Measurements from ENCODE around the gene DHH. TPM values are rescaled to one million over a fixed set of nuclear protein-coding genes. Genes with fewer than 3 reads are reported as not detected.

The DHH gene
- total and polyA plus RNA-seq, 2 donors (not counting 3 experiments of a cell fraction or from before 2014, with no cell fraction given): 2.9 to 3.3 TPM

GRCh38 chr12:49089821-49090773 lies 4.5 kb downstream of the DHH start:
- Histone ChIP-seq H3K27me3 (ENCODE audit: control insufficient read depth in 2 of 2, insufficient read depth in 2 of 2, low read length in 2 of 2) (no peaks in the 10 kb centered on the region), H4K20me1 (replicated peaks; ENCODE audit: control insufficient read depth, extremely low read depth, insufficient read depth, low read length) (no peaks in the 10 kb centered on the region), H3K4me3 (replicated peaks in 1 of 3; ENCODE audit: insufficient read depth in 1 of 3, low read depth in 1 of 3, low read length in 3 of 3) (peak overlapping the region in 2 of 3 experiments; percentile 1 to 20), H3K4me2 (ENCODE audit: insufficient read depth, low read length) (peak overlapping the region; percentile 53), H3K9me1 (replicated peaks; ENCODE audit: control insufficient read depth, extremely low read depth, insufficient read depth, low read length) (no peaks in the 10 kb centered on the region), H3K4me1 (ENCODE audit: control insufficient read depth, extremely low read depth, insufficient read depth, low read length) (peaks cover 55% of the 10 kb centered on the region), H2AFZ (ENCODE audit: low read depth, low read length) (peak overlapping the region; percentile 45), H3K27ac (ENCODE audit: insufficient read depth, low read depth, low read length) (no peak overlapping the region), H3K9me3 (replicated peaks; ENCODE audit: control insufficient read depth, insufficient read depth, low read length) (no peaks in the 10 kb centered on the region), H3K9ac (replicated peaks; ENCODE audit: extremely low read depth, insufficient read depth, low read length) (no peak overlapping the region), H3K36me3 (ENCODE audit: control insufficient read depth in 2 of 2, extremely low read depth in 1 of 2, insufficient read depth in 2 of 2, low read length in 2 of 2) (no peaks in the 10 kb centered on the region), H3K79me2 (ENCODE audit: control insufficient read depth, insufficient read depth, low read length) (no peaks in the 10 kb centered on the region)
- no peak for TF ChIP-seq POLR2A (IDR thresholded peaks at IDR 0.05; ENCODE audit: low read depth, low read length)
- TF ChIP-seq, protein P1, sequence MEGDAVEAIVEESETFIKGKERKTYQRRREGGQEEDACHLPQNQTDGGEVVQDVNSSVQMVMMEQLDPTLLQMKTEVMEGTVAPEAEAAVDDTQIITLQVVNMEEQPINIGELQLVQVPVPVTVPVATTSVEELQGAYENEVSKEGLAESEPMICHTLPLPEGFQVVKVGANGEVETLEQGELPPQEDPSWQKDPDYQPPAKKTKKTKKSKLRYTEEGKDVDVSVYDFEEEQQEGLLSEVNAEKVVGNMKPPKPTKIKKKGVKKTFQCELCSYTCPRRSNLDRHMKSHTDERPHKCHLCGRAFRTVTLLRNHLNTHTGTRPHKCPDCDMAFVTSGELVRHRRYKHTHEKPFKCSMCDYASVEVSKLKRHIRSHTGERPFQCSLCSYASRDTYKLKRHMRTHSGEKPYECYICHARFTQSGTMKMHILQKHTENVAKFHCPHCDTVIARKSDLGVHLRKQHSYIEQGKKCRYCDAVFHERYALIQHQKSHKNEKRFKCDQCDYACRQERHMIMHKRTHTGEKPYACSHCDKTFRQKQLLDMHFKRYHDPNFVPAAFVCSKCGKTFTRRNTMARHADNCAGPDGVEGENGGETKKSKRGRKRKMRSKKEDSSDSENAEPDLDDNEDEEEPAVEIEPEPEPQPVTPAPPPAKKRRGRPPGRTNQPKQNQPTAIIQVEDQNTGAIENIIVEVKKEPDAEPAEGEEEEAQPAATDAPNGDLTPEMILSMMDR (IDR thresholded peaks at IDR 0.05; ENCODE audit: extremely low read depth in 1 of 2, insufficient read depth in 1 of 2, low read depth in 1 of 2, low read length in 2 of 2): peak; percentile 20 to 25
- no peak for TF ChIP-seq JUN (IDR thresholded peaks at IDR 0.05; ENCODE audit: borderline replicate concordance, insufficient read depth, insufficient read length, low read depth)
- TF ChIP-seq, protein P2, sequence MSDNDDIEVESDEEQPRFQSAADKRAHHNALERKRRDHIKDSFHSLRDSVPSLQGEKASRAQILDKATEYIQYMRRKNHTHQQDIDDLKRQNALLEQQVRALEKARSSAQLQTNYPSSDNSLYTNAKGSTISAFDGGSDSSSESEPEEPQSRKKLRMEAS (IDR thresholded peaks at IDR 0.05; ENCODE audit: insufficient read depth, insufficient read length): no peak
- TF ChIP-seq GATA2 (IDR thresholded peaks at IDR 0.05; ENCODE audit: insufficient read depth, insufficient read length, low read depth, low read length): no peak
- TF ChIP-seq FOS (IDR thresholded peaks at IDR 0.05; ENCODE audit: borderline replicate concordance, insufficient read depth, low read length): peak; percentile 34
- TF ChIP-seq MYC (IDR thresholded peaks at IDR 0.05; ENCODE audit: low read depth, low read length): no peak
- TF ChIP-seq EZH2 (IDR thresholded peaks at IDR 0.05; ENCODE audit: borderline replicate concordance, low read depth, low read length, severe bottlenecking): no peak
- peak; percentile 31 for TF ChIP-seq POLR2AphosphoS5 (IDR thresholded peaks at IDR 0.05; ENCODE audit: insufficient read depth, low read depth, low read length)
- peak; percentile 50 for DNase-seq (ENCODE audit: low read depth, low spot score)
- FAIRE-seq: peak; percentile 86
- BruUV-seq (replicated peaks): no TSS peak
- ChIA-PET POLR2A (interaction anchor here (0.7 to 1.6 kb wide), 2 partner anchors 21 to 99 kb away, joined by 3 read pairs; partner anchors contain the start of genes LMBR1L and TUBA1A), CTCF (interaction anchor here (0.7 to 11.7 kb wide), 12 partner anchors 11 to 145 kb away, joined by 4 to 248 read pairs (median 32); partner anchors contain the start of gene TUBA1B)
- intact Hi-C loops (cut with micrococcal nuclease) (loop anchor here (2.0 kb wide), 1 partner anchor 41 kb away; the partner anchor contains the start of gene TUBA1B), dilution Hi-C loops (cut with MboI; ENCODE audit: extremely low pct_ligation_motif_present, low sequenced_read_pairs) (no loop called here)

All from endothelial cell of umbilical vein (primary cell).